ENCODE measurements around the gene LOXL3. TPM values are rescaled to one million over a fixed set of nuclear protein-coding genes. Genes with fewer than 3 reads are reported as not detected.

LOXL3 gene
- total RNA-seq, 1 experiment from 2014 or later: 29.0 TPM

GRCh38 chr2:74522516-74522915 is 31.2 kb downstream of the LOXL3 start:
- no peak overlapping the region for H2BK12ac ChIP-seq (ENCODE audit: insufficient read length, low read depth, low read length)
- H4K8ac ChIP-seq (replicated peaks; ENCODE audit: insufficient read length, low read depth, low read length): no peak overlapping the region
- H2BK15ac ChIP-seq (ENCODE audit: low read depth, low read length): no peak overlapping the region
- Mint-ChIP-seq H3K27me3 (ENCODE audit: low read depth) (peaks cover 60% of the 10 kb centered on the region), H3K9me3 (no peaks in the 10 kb centered on the region), H3K4me1 (peaks cover 0 to 9% of the 10 kb centered on the region in 2 experiments; a peak in 1 of 4 replicates), H3K27ac (no peak overlapping the region), H3K36me3 (ENCODE audit: insufficient read depth in 1 of 3, low read depth in 3 of 3) (peaks cover 15 to 19% (median 17%) of the 10 kb centered on the region in 3 experiments), H3K4me3 (no peak overlapping the region)
- no peak overlapping the region for H3K27ac ChIP-seq (ENCODE audit: insufficient read length, low read depth, low read length)
- DNase-seq: no peak
- H2BK20ac ChIP-seq (ENCODE audit: low read depth, low read length, poor library complexity, severe bottlenecking): no peak overlapping the region
- no peaks in the 10 kb centered on the region for H4K20me1 ChIP-seq (ENCODE audit: control insufficient read depth, insufficient read depth, insufficient read length)
- TF ChIP-seq, protein P1, sequence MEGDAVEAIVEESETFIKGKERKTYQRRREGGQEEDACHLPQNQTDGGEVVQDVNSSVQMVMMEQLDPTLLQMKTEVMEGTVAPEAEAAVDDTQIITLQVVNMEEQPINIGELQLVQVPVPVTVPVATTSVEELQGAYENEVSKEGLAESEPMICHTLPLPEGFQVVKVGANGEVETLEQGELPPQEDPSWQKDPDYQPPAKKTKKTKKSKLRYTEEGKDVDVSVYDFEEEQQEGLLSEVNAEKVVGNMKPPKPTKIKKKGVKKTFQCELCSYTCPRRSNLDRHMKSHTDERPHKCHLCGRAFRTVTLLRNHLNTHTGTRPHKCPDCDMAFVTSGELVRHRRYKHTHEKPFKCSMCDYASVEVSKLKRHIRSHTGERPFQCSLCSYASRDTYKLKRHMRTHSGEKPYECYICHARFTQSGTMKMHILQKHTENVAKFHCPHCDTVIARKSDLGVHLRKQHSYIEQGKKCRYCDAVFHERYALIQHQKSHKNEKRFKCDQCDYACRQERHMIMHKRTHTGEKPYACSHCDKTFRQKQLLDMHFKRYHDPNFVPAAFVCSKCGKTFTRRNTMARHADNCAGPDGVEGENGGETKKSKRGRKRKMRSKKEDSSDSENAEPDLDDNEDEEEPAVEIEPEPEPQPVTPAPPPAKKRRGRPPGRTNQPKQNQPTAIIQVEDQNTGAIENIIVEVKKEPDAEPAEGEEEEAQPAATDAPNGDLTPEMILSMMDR (conservative IDR thresholded peaks at IDR 0.05): no peak
- H3K9me3 ChIP-seq (ENCODE audit: control insufficient read depth, low read depth, low read length): no peaks in the 10 kb centered on the region
- no peak overlapping the region for H3K9ac ChIP-seq (ENCODE audit: extremely low read depth, insufficient read length, low read length)
- H3K4ac ChIP-seq (ENCODE audit: low read depth, low read length): no peak overlapping the region
- H3K23me2 ChIP-seq (ENCODE audit: insufficient read length, low read depth, low read length, poor library complexity, severe bottlenecking): no peaks in the 10 kb centered on the region
- no peak overlapping the region for H2BK120ac ChIP-seq (ENCODE audit: low read depth, low read length, poor library complexity, severe bottlenecking)
- H3K79me1 ChIP-seq (ENCODE audit: insufficient read depth, low read depth, low read length, poor library complexity, severe bottlenecking): no peaks in the 10 kb centered on the region
- H2BK5ac ChIP-seq (ENCODE audit: insufficient read length, low read length): no peak overlapping the region
- H4K5ac ChIP-seq (ENCODE audit: insufficient read length, low read depth, low read length): no peak overlapping the region
- no peak overlapping the region for H3K56ac ChIP-seq (ENCODE audit: insufficient read length, low read depth, low read length)
- H2AK5ac ChIP-seq (ENCODE audit: insufficient read length, low read length): no peak overlapping the region
- no peak overlapping the region for H3T11ph ChIP-seq (ENCODE audit: low read length)
- no peaks in the 10 kb centered on the region for H3K4me1 ChIP-seq (ENCODE audit: insufficient read depth, low read length)
- no peak overlapping the region for H4K91ac ChIP-seq (ENCODE audit: insufficient read length, low read depth, low read length)
- H3K79me2 ChIP-seq (ENCODE audit: insufficient read depth, low read length): no peaks in the 10 kb centered on the region
- H3K4me2 ChIP-seq (ENCODE audit: insufficient read depth, insufficient read length, low read length): no peak overlapping the region
- no peak overlapping the region for H3K14ac ChIP-seq (ENCODE audit: insufficient read depth, low read length)
- H2AFZ ChIP-seq (ENCODE audit: low read length): no peak overlapping the region
- no peak overlapping the region for H3K18ac ChIP-seq (ENCODE audit: insufficient read length, low read depth, low read length)
- no peak overlapping the region for H3K23ac ChIP-seq (ENCODE audit: insufficient read length, low read depth, low read length)
- WGBS (ENCODE audit: extremely low coverage, insufficient read length, low lambda C conversion rate): no CpG with 5 or more reads among the region's 3 CpGs
- H3K27me3 ChIP-seq (ENCODE audit: insufficient read depth, low read length): peaks cover 26% of the 10 kb centered on the region; the same call in 1 of the 2 replicates

Measured in H9 (cell line).